ENCODE results near the gene ANTXR1.
"Not testable (repeated sequence)": the region's sequence is repeated elsewhere in the genome, so short reads cannot be mapped to it uniquely, and the experiment has no call there.

The ANTXR1 gene

DNA sequence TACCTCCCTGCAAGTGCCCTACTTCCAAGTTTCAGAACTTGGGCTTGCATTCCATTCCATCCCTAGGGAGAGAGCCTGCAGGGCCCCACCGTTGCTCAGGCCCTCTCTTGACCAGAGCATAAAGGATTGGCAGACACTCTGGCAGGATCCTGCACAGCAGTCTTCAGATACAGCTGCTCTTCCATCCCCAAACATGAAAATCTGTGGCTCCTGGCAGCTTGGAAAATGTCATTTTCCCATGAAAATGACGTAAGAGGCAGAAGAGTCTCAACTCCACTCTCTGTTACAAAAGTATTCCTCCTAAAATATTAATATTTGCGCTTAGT, 211.5 kb downstream of the ANTXR1 start:
- Histone ChIP-seq H3K4me1 (ENCODE audit: control insufficient read depth, low read depth, low read length) (peaks cover 5% of the 10 kb centered on the region), H3K27ac (ENCODE audit: low read length) (no peak overlapping the region), H3K36me3 (ENCODE audit: control insufficient read depth, low read depth, low read length) (no peaks in the 10 kb centered on the region), H3K4me3 (ENCODE audit: low read length) (no peak overlapping the region), H3K27me3 (ENCODE audit: control insufficient read depth, insufficient read depth, low read length) (no peaks in the 10 kb centered on the region), H3K9me3 (ENCODE audit: control insufficient read depth, low read depth, low read length) (no peaks in the 10 kb centered on the region), H3K9ac (ENCODE audit: low read length) (no peak overlapping the region)

DNA sequence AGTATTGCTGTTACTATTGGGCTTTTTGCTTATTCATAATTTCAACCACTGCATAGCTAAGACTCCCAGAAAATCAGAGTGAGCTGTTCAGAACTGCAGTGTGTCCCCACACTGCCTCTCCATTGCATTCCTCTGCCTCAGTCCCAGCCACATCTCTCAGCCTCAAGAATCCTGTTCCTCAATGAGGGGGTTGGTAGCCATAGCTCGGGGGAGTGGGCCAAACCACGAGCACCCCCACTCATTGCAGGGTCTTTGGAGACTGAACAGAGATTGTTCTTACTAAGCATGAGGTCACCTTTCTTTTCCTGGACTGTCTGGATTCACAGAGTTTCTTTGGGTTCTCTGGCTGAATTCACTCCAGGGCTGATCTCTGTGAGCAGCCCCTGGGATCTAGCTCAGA, 213.0 kb downstream of the ANTXR1 start:
- Histone ChIP-seq H3K4me1 (ENCODE audit: control insufficient read depth, low read depth, low read length) (peaks cover 5% of the 10 kb centered on the region), H3K9ac (ENCODE audit: low read length) (no peak overlapping the region), H3K9me3 (ENCODE audit: control insufficient read depth, low read depth, low read length) (no peaks in the 10 kb centered on the region), H3K4me3 (ENCODE audit: low read length) (no peak overlapping the region), H3K27ac (ENCODE audit: low read length) (no peak overlapping the region), H3K36me3 (ENCODE audit: control insufficient read depth, low read depth, low read length) (no peaks in the 10 kb centered on the region), H3K27me3 (ENCODE audit: control insufficient read depth, insufficient read depth, low read length) (no peaks in the 10 kb centered on the region)

- Histone ChIP-seq H3K4me3 (ENCODE audit: low read length) (no peak overlapping the region), H3K4me1 (ENCODE audit: control insufficient read depth, low read depth, low read length) (peaks cover 5% of the 10 kb centered on the region), H3K27ac (ENCODE audit: low read length) (no peak overlapping the region), H3K9me3 (ENCODE audit: control insufficient read depth, low read depth, low read length) (no peaks in the 10 kb centered on the region), H3K36me3 (ENCODE audit: control insufficient read depth, low read depth, low read length) (no peaks in the 10 kb centered on the region), H3K27me3 (ENCODE audit: control insufficient read depth, insufficient read depth, low read length) (no peaks in the 10 kb centered on the region), H3K9ac (ENCODE audit: low read length) (no peak overlapping the region)
These were observed 213.9 kb downstream of the ANTXR1 start for GRCh38 chr2:69226903-69227302.

DNA sequence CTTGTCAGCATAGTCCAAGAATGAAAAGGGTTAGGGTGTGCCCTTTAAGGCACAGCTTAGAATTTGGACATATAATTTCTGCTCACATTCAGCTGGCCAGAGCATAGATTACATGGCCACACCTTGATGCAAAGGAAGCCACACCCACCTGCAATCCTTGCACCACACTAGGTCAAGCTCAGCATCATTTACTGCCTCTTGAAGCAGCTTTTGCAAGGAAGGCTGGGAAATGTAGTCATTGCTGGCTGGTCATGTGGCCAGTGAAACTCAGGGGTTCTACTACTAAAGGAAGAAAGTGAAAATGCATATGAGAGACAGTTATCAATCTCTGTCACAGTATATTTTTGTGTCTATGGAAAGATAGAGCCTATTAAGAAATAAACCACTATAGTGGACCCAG, 214.7 kb downstream of the ANTXR1 start:
- H3K9me3 ChIP-seq (ENCODE audit: control insufficient read depth, low read depth, low read length) = no peaks in the 10 kb centered on the region
- H3K27ac ChIP-seq (ENCODE audit: low read length) = no peak overlapping the region
- H3K36me3 ChIP-seq (ENCODE audit: control insufficient read depth, low read depth, low read length) = no peaks in the 10 kb centered on the region
- no peak overlapping the region for H3K4me3 ChIP-seq (ENCODE audit: low read length)
- H3K4me1 ChIP-seq (ENCODE audit: control insufficient read depth, low read depth, low read length) = peaks cover 5% of the 10 kb centered on the region
- no peak overlapping the region for H3K9ac ChIP-seq (ENCODE audit: low read length)
- no peaks in the 10 kb centered on the region for H3K27me3 ChIP-seq (ENCODE audit: control insufficient read depth, insufficient read depth, low read length)

DNA sequence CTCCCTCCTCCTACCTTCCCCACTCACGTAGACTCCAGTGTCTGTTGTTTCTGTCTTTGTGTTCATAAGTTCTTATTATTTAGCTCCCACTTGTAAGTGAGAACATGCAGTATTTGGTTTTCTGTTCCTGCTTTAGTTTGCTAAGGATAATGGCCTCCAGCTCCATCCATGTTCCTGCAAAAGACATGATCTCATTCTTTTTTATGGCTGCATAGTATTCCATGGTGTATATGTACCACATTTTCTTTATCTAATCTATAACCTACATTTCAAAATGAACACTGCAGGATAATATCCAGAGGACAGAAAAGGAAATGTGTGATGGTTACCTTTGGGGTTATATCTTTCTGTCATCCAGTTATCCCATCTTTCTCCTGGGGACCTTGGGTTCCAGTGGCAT, 218.0 kb downstream of the ANTXR1 start:
- not testable (repeated sequence) for H3K9me3 ChIP-seq (ENCODE audit: control insufficient read depth, low read depth, low read length); H3K4me3 ChIP-seq (ENCODE audit: low read length); H3K27me3 ChIP-seq (ENCODE audit: control insufficient read depth, insufficient read depth, low read length); H3K27ac ChIP-seq (ENCODE audit: low read length); H3K4me1 ChIP-seq (ENCODE audit: control insufficient read depth, low read depth, low read length); H3K9ac ChIP-seq (ENCODE audit: low read length); H3K36me3 ChIP-seq (ENCODE audit: control insufficient read depth, low read depth, low read length)

GRCh38 chr2:69231612-69232277, 218.8 kb downstream of the ANTXR1 start:
- H3K27me3 ChIP-seq (ENCODE audit: control insufficient read depth, insufficient read depth, low read length) = no peaks in the 10 kb centered on the region
- no peaks in the 10 kb centered on the region for H3K9me3 ChIP-seq (ENCODE audit: control insufficient read depth, low read depth, low read length)
- H3K36me3 ChIP-seq (ENCODE audit: control insufficient read depth, low read depth, low read length) = no peaks in the 10 kb centered on the region
- H3K9ac ChIP-seq (ENCODE audit: low read length) = no peak overlapping the region
- no peak overlapping the region for H3K4me3 ChIP-seq (ENCODE audit: low read length)
- no peaks in the 10 kb centered on the region for H3K4me1 ChIP-seq (ENCODE audit: control insufficient read depth, low read depth, low read length)
- H3K27ac ChIP-seq (ENCODE audit: low read length) = no peak overlapping the region

GRCh38 chr2:69235835-69236234, 222.9 kb downstream of the ANTXR1 start:
- H3K9ac ChIP-seq (ENCODE audit: low read length); H3K27me3 ChIP-seq (ENCODE audit: control insufficient read depth, insufficient read depth, low read length); H3K27ac ChIP-seq (ENCODE audit: low read length); H3K9me3 ChIP-seq (ENCODE audit: control insufficient read depth, low read depth, low read length); H3K4me1 ChIP-seq (ENCODE audit: control insufficient read depth, low read depth, low read length); H3K4me3 ChIP-seq (ENCODE audit: low read length); H3K36me3 ChIP-seq (ENCODE audit: control insufficient read depth, low read depth, low read length): not testable (repeated sequence)

- Histone ChIP-seq H3K4me1 (ENCODE audit: control insufficient read depth, low read depth, low read length) (no peaks in the 10 kb centered on the region), H3K9me3 (ENCODE audit: control insufficient read depth, low read depth, low read length) (no peaks in the 10 kb centered on the region), H3K4me3 (ENCODE audit: low read length) (no peak overlapping the region), H3K27ac (ENCODE audit: low read length) (no peak overlapping the region), H3K9ac (ENCODE audit: low read length) (no peak overlapping the region), H3K36me3 (ENCODE audit: control insufficient read depth, low read depth, low read length) (no peaks in the 10 kb centered on the region), H3K27me3 (ENCODE audit: control insufficient read depth, insufficient read depth, low read length) (no peaks in the 10 kb centered on the region)
These were observed 224.2 kb downstream of the ANTXR1 start for GRCh38 chr2:69237070-69237670.

DNA sequence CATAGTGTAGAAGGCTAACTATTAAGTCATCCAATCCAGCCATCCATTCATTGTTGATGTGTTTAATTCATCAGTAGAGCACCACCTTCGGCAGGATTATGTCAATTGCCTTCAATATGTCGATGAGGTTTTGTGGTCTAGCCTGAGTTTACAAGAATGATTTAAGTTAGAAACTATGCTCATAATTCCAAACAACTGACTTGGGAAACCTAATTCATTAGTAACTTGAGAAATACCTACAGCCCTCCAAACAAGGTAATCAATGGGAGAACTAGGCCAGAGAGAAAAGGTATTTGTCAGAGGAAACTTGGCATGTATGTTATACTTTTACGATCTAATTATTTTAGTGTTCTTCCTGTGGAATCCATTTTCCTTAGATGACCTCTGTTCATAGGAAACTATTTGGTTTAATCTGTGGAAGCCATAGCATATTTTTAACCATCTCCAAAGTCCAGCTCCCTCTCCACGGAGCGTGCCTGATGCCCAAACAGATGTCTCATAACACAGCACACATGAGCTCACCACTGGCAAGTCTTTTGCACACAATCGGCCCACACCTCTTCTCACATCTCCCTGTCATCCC, 225.6 kb downstream of the ANTXR1 start:
- H3K4me1 ChIP-seq (ENCODE audit: control insufficient read depth, low read depth, low read length) = no peaks in the 10 kb centered on the region
- no peak overlapping the region for H3K4me3 ChIP-seq (ENCODE audit: low read length)
- no peaks in the 10 kb centered on the region for H3K27me3 ChIP-seq (ENCODE audit: control insufficient read depth, insufficient read depth, low read length)
- no peak overlapping the region for H3K27ac ChIP-seq (ENCODE audit: low read length)
- no peak overlapping the region for H3K9ac ChIP-seq (ENCODE audit: low read length)
- H3K9me3 ChIP-seq (ENCODE audit: control insufficient read depth, low read depth, low read length) = no peaks in the 10 kb centered on the region
- H3K36me3 ChIP-seq (ENCODE audit: control insufficient read depth, low read depth, low read length) = no peaks in the 10 kb centered on the region

DNA sequence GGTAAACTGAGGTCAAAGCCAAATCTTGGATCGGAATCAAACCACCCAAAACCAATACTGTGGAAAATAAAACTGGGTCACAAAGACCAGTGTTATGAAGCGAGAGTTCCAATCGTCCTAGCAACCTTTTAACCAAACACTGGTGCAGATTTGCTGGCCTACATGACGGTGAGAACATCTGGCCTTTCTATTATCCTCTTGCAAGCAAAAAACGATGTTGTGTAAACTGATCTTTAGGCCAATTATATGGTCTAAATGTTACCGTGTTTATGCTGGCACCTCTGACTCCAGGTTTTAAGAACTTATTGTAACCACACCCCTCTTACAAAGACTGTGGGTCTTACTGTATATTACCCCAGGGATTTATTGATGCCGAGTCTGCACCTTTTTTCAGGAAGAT, 228.1 kb downstream of the ANTXR1 start:
- peaks cover 7% of the 10 kb centered on the region for H3K36me3 ChIP-seq (ENCODE audit: control insufficient read depth, low read depth, low read length)
- no peak overlapping the region for H3K27ac ChIP-seq (ENCODE audit: low read length)
- no peaks in the 10 kb centered on the region for H3K27me3 ChIP-seq (ENCODE audit: control insufficient read depth, insufficient read depth, low read length)
- H3K4me3 ChIP-seq (ENCODE audit: low read length) = no peak overlapping the region
- no peak overlapping the region for H3K9ac ChIP-seq (ENCODE audit: low read length)
- no peaks in the 10 kb centered on the region for H3K4me1 ChIP-seq (ENCODE audit: control insufficient read depth, low read depth, low read length)
- H3K9me3 ChIP-seq (ENCODE audit: control insufficient read depth, low read depth, low read length) = no peaks in the 10 kb centered on the region

DNA sequence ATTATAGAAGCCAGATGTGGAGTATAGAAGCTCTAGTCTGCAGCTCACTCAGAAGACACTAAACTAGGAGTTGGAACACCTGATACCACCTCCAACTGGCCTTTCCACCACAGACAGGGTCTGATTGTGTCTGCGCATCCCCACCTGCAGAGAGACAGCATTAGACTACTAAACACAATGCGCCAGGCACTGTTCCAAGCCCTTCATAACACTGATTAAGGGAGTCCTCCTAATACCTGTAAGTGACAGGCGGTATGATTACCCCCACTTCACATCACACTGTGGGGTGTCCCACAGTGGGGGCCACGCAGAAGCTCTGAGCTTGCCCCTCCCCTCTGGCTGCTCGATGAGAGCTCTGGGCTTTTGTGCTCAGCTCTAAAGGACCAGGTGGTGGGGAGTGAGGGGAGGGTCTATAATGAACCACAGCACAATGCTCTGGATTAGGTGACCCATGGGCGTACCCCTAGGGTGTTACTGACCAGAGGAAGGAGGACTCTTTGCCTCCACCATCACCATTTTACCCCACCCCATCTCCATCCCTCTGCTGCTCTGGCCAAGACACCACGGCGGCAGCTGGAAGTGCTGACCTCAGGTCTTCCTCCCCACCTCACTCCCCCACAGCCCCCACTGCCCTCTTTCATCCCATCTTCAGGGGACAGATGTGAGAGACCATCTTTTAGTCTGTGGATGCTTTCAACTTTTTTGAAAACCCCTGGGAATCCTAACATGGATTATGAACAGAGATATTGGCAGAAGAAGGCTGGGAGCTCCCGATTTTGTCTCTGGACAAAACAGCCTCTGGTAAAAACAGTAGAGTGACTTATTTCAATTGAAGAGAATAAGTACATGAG, 228.9 kb downstream of the ANTXR1 start:
- H3K4me3 ChIP-seq (ENCODE audit: low read length) = no peak overlapping the region
- H3K9ac ChIP-seq (ENCODE audit: low read length) = no peak overlapping the region
- no peaks in the 10 kb centered on the region for H3K9me3 ChIP-seq (ENCODE audit: control insufficient read depth, low read depth, low read length)
- no peaks in the 10 kb centered on the region for H3K4me1 ChIP-seq (ENCODE audit: control insufficient read depth, low read depth, low read length)
- H3K27me3 ChIP-seq (ENCODE audit: control insufficient read depth, insufficient read depth, low read length) = no peaks in the 10 kb centered on the region
- H3K27ac ChIP-seq (ENCODE audit: low read length) = no peak overlapping the region
- peaks cover 12% of the 10 kb centered on the region for H3K36me3 ChIP-seq (ENCODE audit: control insufficient read depth, low read depth, low read length)
